Measurements from ENCODE around the gene HDGFL2.

HDGFL2 gene

DNA sequence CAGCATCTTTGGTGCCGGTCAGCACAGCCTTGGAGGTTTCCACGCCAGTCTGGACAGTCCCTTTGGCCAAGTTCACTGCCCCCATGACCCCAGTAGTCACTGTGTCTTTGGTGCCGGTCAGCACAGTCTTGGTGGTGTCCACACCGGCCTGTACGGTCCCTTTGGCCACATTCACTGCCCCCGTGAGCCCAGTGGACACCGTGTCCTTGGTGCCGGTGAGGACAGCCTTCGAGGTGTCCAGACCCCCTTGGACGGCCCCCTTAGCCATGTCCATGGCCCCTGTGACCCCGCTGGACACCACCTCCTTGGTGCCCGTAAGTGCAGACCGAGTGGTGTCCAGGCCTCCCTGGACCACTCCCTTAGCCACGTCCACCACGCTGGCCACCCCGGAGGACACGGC is 41.2 kb downstream of the HDGFL2 start:
- H3K4me3 ChIP-seq (ENCODE audit: control insufficient read depth, low read depth, low read length): no peak overlapping the region
- TF ChIP-seq CTCF (conservative IDR thresholded peaks at IDR 0.05; ENCODE audit: control insufficient read depth, insufficient read depth, low read depth, low read length): no peak
- no peak for DNase-seq (ENCODE audit: low read depth)

DNA sequence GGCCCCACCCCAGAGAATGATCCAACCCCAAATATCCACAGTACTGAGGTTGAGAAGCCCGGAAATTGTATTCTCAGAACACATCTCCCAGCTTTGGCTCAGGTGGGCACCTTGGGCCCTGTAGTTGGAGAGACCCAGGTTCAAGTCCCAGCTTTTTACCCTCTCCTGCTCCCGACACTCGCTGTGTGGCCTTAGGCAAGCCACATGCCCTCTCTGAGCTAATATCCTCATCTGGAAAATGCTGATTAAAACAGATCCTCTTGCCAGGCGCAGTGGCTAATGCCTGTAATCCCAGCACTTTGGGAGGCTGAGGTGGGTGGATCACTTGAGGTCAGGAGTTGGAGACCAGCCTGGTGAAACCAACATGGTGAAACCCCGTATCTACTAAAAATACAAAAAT is 43.6 kb downstream of the HDGFL2 start:
- H3K4me3 ChIP-seq (ENCODE audit: control insufficient read depth, low read depth, low read length): no peak overlapping the region
- no peak for TF ChIP-seq CTCF (conservative IDR thresholded peaks at IDR 0.05; ENCODE audit: control insufficient read depth, insufficient read depth, low read depth, low read length)
- DNase-seq (ENCODE audit: low read depth): no peak

DNA sequence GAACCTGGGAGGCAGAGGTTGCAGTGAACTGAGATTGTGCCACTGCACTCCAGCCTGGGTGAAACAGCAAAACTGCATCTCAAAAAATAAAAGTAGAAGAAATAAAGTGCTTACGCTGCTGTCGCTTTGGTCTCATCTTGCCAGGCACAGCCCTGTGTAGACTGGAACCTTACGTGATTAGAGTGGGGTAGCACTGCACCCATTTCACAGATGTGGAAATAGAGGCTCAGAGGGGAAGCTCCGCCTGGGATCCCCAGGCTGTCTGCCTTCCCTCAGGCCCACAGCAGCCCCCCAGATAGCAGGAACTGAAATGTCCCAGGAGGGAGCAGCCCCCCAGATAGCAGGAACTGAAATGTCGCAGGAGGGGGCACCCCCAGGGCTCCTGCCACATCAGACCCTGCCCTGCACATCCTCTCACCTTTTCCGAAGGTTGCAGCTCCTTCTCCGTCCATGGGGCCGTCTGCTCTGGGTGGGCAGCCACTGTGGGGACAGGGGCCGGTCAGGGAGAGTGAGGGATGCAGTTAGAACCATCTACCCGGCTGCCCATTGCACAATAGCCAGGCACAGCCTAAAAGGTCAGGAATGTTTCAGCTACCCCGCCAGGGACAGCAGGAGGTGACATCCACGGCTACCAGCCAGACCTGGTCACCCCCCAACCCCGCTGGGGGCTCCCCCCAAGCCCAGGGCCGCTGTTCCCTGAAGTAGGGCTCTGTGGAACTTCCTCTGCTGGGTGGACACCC is 44.3 kb downstream of the HDGFL2 start:
- DNase-seq (ENCODE audit: low read depth): no peak
- TF ChIP-seq CTCF (conservative IDR thresholded peaks at IDR 0.05; ENCODE audit: control insufficient read depth, insufficient read depth, low read depth, low read length): no peak
- H3K4me3 ChIP-seq (ENCODE audit: control insufficient read depth, low read depth, low read length): no peak overlapping the region

GRCh38 chr19:4516939-4517300 is 44.8 kb downstream of the HDGFL2 start:
- H3K4me3 ChIP-seq (ENCODE audit: control insufficient read depth, low read depth, low read length): no peak overlapping the region
- no peak for DNase-seq (ENCODE audit: low read depth)
- no peak for TF ChIP-seq CTCF (conservative IDR thresholded peaks at IDR 0.05; ENCODE audit: control insufficient read depth, insufficient read depth, low read depth, low read length)

DNA sequence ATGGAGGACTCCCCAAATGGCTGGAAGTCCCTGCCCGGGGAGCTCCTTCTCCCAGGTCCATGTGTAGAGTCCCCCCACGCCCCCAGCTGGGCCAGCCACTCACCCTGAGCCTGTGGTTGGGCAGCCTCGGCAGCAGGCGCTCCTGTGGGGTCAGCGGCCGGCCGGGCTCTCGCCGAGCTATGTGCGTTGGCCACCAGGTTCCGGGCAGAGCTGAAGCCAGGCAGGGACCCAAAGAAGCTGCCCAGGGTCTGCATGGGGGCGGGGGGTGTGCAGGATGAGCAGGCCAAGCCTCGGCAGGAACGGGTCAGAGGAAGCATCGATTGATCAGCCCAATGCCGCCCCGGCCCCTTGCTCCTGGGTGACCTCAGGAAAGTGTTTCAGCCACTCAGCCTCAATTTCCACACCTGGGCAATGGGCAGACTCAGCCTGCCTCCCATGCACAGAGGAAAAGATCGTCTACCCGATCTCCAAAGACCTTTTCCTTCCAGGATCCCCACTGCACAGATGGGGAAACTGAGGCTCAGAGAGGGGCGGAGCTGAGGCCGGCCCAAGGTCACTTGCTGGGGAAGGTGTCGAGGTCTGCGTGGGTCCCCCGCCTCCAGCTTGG is 45.5 kb downstream of the HDGFL2 start:
- TF ChIP-seq CTCF (conservative IDR thresholded peaks at IDR 0.05; ENCODE audit: control insufficient read depth, insufficient read depth, low read depth, low read length): no peak
- DNase-seq (ENCODE audit: low read depth): no peak
- H3K4me3 ChIP-seq (ENCODE audit: control insufficient read depth, low read depth, low read length): no peak overlapping the region

DNA sequence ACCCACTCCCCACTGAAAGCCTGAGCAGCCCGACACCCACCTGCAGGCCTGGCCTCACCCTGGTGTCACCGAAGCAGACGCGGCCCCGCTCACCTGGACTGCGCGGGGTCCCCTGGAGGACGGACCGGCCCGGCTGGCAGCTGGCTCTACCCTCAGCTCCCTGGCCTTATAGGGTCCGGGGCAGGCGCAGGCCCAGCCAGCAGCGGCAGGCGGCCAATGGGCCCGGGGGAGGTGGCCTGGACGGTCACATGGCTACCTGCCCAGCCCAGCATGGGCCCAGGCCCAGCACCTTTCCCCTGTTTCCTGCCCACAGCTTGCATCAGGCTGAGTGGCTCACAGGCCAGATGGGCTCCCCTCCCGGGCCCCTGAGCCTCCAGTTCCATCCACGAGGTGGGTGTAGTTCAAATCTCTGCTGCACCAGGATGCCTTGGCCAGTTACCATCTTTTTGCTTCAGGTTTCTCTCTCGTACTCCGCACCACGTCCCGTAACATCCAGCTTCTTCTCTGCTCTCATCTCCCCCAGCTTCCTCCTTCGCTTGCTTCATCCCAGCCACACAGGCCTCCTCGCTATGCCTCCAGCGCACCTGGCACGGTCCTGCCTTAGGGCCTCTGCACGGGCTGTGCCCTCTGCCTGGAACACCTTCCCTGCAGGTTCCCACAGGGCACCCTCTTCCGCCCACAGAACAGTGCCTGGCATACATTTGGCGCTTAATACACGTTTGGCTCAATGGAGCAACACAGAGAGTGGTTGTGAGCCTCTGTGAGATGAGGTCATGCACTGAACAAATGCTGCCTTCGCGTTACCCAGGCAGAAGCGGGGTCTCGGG is 46.5 kb downstream of the HDGFL2 start, which contains the start of gene PLIN4:
PLIN4 (minus strand) TSS at position 142 of the 827 bp plus-strand sequence. CDS start 214 bp downstream, outside the sequence.
- no peak for TF ChIP-seq CTCF (conservative IDR thresholded peaks at IDR 0.05; ENCODE audit: control insufficient read depth, insufficient read depth, low read depth, low read length)
- no peak within 1 kb of the TSS for H3K4me3 ChIP-seq (ENCODE audit: control insufficient read depth, low read depth, low read length)
- peak; percentile 79 for DNase-seq (ENCODE audit: low read depth)

Measured in fibroblast of mammary gland (primary cell).